ENCODE data around the gene DMAC2. TPM values are rescaled to one million over a fixed set of nuclear protein-coding genes. Genes with fewer than 3 reads are reported as not detected.
A peak's percentile ranks its signal among the peaks of the same experiment; 100 is the strongest.

Gene DMAC2
- total and polyA plus RNA-seq, 8 donors = 48.4 to 64.6 (median 58.4) TPM

- H3K36me3 ChIP-seq = peaks cover 0 to 15% of the 10 kb centered on the region in 2 donors
- TF ChIP-seq CTCF (IDR thresholded peaks at IDR 0.05) = no peak
- DNase-seq (no peak), ATAC-seq (peak; percentile 52)
- H3K27me3 ChIP-seq = no peaks in the 10 kb centered on the region
- H3K4me1 ChIP-seq = peaks cover 23 to 78% of the 10 kb centered on the region in 2 donors
- intact Hi-C loops (cut with DNase I) = no loop called here
- no peak overlapping the region for H3K4me3 ChIP-seq
- no peaks in the 10 kb centered on the region for H3K9me3 ChIP-seq
- peak overlapping the region; percentile 82 to 95 for H3K27ac ChIP-seq
These were observed 31.5 kb downstream of the DMAC2 start for GRCh38 chr19:41408256-41408655.

- Histone ChIP-seq H3K27ac (peak overlapping the region; percentile 82 to 95), H3K36me3 (peaks cover 0 to 12% of the 10 kb centered on the region in 2 donors), H3K27me3 (no peaks in the 10 kb centered on the region), H3K9me3 (no peaks in the 10 kb centered on the region), H3K4me3 (no peak overlapping the region), H3K4me1 (peaks cover 23 to 74% of the 10 kb centered on the region in 2 donors)
- peak; percentile 46 for ATAC-seq
- no peak for DNase-seq
- intact Hi-C loops (cut with DNase I) = no loop called here
- TF ChIP-seq CTCF (IDR thresholded peaks at IDR 0.05) = no peak
These were observed 32.4 kb downstream of the DMAC2 start for GRCh38 chr19:41407271-41407670.

- Histone ChIP-seq H3K36me3 (peaks cover 0 to 5% of the 10 kb centered on the region in 2 donors), H3K27ac (peak overlapping the region in 1 of 2 donors; percentile 95), H3K4me1 (peaks cover 23 to 69% of the 10 kb centered on the region in 2 donors), H3K9me3 (no peaks in the 10 kb centered on the region), H3K4me3 (no peak overlapping the region), H3K27me3 (no peaks in the 10 kb centered on the region)
- DNase-seq (no peak), ATAC-seq (no peak)
- TF ChIP-seq CTCF (IDR thresholded peaks at IDR 0.05) = no peak
- intact Hi-C loops (cut with DNase I) = no loop called here
These were observed 33.9 kb downstream of the DMAC2 start for GRCh38 chr19:41405776-41406175.

- no peak for DNase-seq
- no peak for TF ChIP-seq CTCF (IDR thresholded peaks at IDR 0.05)
- peaks cover 0 to 5% of the 10 kb centered on the region in 2 donors for H3K36me3 ChIP-seq
- no peaks in the 10 kb centered on the region for H3K27me3 ChIP-seq
- no peaks in the 10 kb centered on the region for H3K9me3 ChIP-seq
- intact Hi-C loops (cut with DNase I) = no loop called here
- H3K4me3 ChIP-seq = no peak overlapping the region
- ATAC-seq = no peak
- H3K4me1 ChIP-seq = peaks cover 15 to 69% of the 10 kb centered on the region in 2 donors
- peak overlapping the region in 1 of 2 donors; percentile 46 for H3K27ac ChIP-seq
These were observed 36.3 kb downstream of the DMAC2 start for GRCh38 chr19:41403181-41403970.

- no peaks in the 10 kb centered on the region for H3K27me3 ChIP-seq
These were observed 37.7 kb downstream of the DMAC2 start for GRCh38 chr19:41402010-41402409.

More at GRCh38 chr19:41402010-41402409, 37.7 kb downstream of the DMAC2 start:
- ATAC-seq (no peak), DNase-seq (no peak)
- intact Hi-C loops (cut with DNase I) = no loop called here
- peaks cover 10 to 60% of the 10 kb centered on the region in 2 donors for H3K4me1 ChIP-seq
- H3K36me3 ChIP-seq = peaks cover 0 to 5% of the 10 kb centered on the region in 2 donors
- H3K4me3 ChIP-seq = no peak overlapping the region
- no peak for TF ChIP-seq CTCF (IDR thresholded peaks at IDR 0.05)
- H3K9me3 ChIP-seq = no peaks in the 10 kb centered on the region
- peak overlapping the region in 1 of 2 donors; percentile 63 for H3K27ac ChIP-seq
